Adrenal gland (tissue), 12 donors: ENCODE data around the gene BOLA2B. TPM values are rescaled to one million over a fixed set of nuclear protein-coding genes. Genes with fewer than 3 reads are reported as not detected.
"Not testable (repeated sequence)": the region's sequence is repeated elsewhere in the genome, so short reads cannot be mapped to it uniquely, and the experiment has no call there.

Experiments
- DNase-seq, 7 donors: peaks; one replicate each; pipeline ENCODE4 v3.0.0-alpha.2; 2019 to 2020
- H3K27ac ChIP-seq, 5 donors: fragments of 200-600 bp; sonication (generic) in 4 of 5; 1 replicate in 3 of 5; 2 replicates in 2 of 5; pipeline versions ENCODE4 v1.5.1 to v1.8.0; 2016 to 2020; ENCODE audit warnings: mild to moderate bottlenecking in 1 of 5
- H3K27me3 ChIP-seq: fragments of 200-600 bp; 2 replicates; pipeline ENCODE4 v1.8.0; 2021
- H3K36me3 ChIP-seq, 2 donors: fragments of 200-600 bp; replicated peaks in 1 of 2; 1 replicate in 1 of 2; 2 replicates in 1 of 2; pipeline versions ENCODE4 v1.5.1 to v1.8.0; 2018 to 2022
- H3K4me1 ChIP-seq, 2 donors: fragments of 200-600 bp; replicated peaks in 1 of 2; 1 replicate in 1 of 2; 2 replicates in 1 of 2; pipeline versions ENCODE4 v1.5.1 to v1.8.0; 2018 to 2021
- H3K4me3 ChIP-seq, 4 donors: fragments of 200-600 bp; sonication (generic) in 3 of 4; one replicate each; pipeline ENCODE4 v1.5.1; 2016 to 2018
- H3K9me3 ChIP-seq, 3 donors: fragments of 200-600 bp; sonication (generic) in 1 of 3; replicated peaks in 1 of 3; 1 replicate in 2 of 3; 2 replicates in 1 of 3; pipeline versions ENCODE4 v1.5.1 to v1.8.0; 2016 to 2021
- CTCF ChIP-seq, 6 experiments: fragments of 450-650 bp in 4 of 6; fragments of 200-600 bp in 2 of 6; sonication (generic) in 1 of 6; IDR thresholded peaks; 1 replicate in 5 of 6; 2 replicates in 1 of 6; pipeline versions ENCODE4 v1.5.1 to v1.8.0; 2016 to 2021; ENCODE audit warnings: antibody characterized with exemption in 6 of 6, mild to moderate bottlenecking in 2 of 6, moderate library complexity in 1 of 6
- POLR2A ChIP-seq, 2 donors: fragments of 450-650 bp; IDR thresholded peaks; one replicate each; pipeline ENCODE4 v1.6.1; 2017; ENCODE audit warnings: antibody characterized with exemption in 2 of 2, mild to moderate bottlenecking in 2 of 2, moderate library complexity in 1 of 2
- WGBS, 4 donors: extraction: QIAGEN DNeasy Blood & Tissue Kit in 2 of 4; methylation state at CpG; one replicate each; pipeline versions ENCODE4 v1.1.5 to v1.1.7; 2013 to 2017; 5-methylcytosine and 5-hydroxymethylcytosine counted together
- intact Hi-C, 2 donors: fragments of 100-400 bp; cut with DNase I; formaldehyde crosslinking; loops; one replicate each; pipeline versions ENCODE4 v1.14.1 to v1.15.0; 2022 to 2023
- polyA plus RNA-seq, 3 donors: library from polyadenylated mRNA; stranded (reverse); fragments of 200-250 nt in 2 of 3; fragments of 350-450 nt in 1 of 3; fragmentation: Illumina TruSeq in 1 of 3; extraction: RNeasy Lipid Tissue Mini Kit (QIAGEN cat#74804) in 1 of 3; gene quantifications; one replicate each; pipeline ENCODE4 v1.2.3, GENCODE V29; 2013 to 2014
- total RNA-seq, 9 donors: library from RNA; depleted of rRNA in 4 of 9; stranded (reverse); fragments of >200 nt in 4 of 9; fragments of 120-200 nt in 1 of 9; fragmentation: NEBNext Ultra II Directional in 1 of 9; extraction: Animal tissue kit (Norgen Biotek cat#: 25700) in 1 of 9; gene quantifications; one replicate each; pipeline versions ENCODE4 v1.1.0 to v1.2.4, GENCODE V29; 2013 to 2023
- donor health status: healthy with polysubstance abuse.
- donor health status: Bipolar disorder and iron deficiency.
- donor health status: DM: yes; HTN: yes; CAD: no.
- donor health status: DM: no; HTN: no; CAD: no.
- donor health status: DM: no; HTN: no; CAD: no.
- donor health status: DM: yes; HTN: yes; CAD: no.

Gene BOLA2B
- total and polyA plus RNA-seq, 12 donors: 55.1 to 449 (median 155) TPM

- 55 to 84% (median 73%) methylated on average over 2 to 3 of the region's 3 CpGs for WGBS, 4 donors
- no peak for DNase-seq
- intact Hi-C loops: loop anchor here in 1 of 2 donors (10.0 kb wide), 1 partner anchor 56 kb away; the partner anchor contains the start of gene MAPK3
- no peak for TF ChIP-seq POLR2A (IDR thresholded peaks at IDR 0.05)
- no peak for TF ChIP-seq CTCF (IDR thresholded peaks at IDR 0.05)
- Histone ChIP-seq H3K4me1 (peaks cover 0 to 3% of the 10 kb centered on the region in 2 donors), H3K4me3 (no peak overlapping the region), H3K9me3 (no peaks in the 10 kb centered on the region), H3K27me3 (no peaks in the 10 kb centered on the region), H3K27ac (no peak overlapping the region), H3K36me3 (no peaks in the 10 kb centered on the region)
Measured at GRCh38 chr16:30180741-30181140, 12.7 kb downstream of the BOLA2B start.

GRCh38 chr16:30179931-30180330, 13.5 kb downstream of the BOLA2B start:
- no peaks in the 10 kb centered on the region for H3K36me3 ChIP-seq
- WGBS, 4 donors: 89 to 95% (median 94%) methylated on average over 8 to 9 of the region's 9 CpGs
- no peak for DNase-seq
- intact Hi-C loops: loop anchor here in 1 of 2 donors (10.0 kb wide), 1 partner anchor 55 kb away; the partner anchor contains the start of gene MAPK3
- H3K27ac ChIP-seq: no peak overlapping the region
- peaks cover 0 to 3% of the 10 kb centered on the region in 2 donors for H3K4me1 ChIP-seq
- H3K4me3 ChIP-seq: no peak overlapping the region
- TF ChIP-seq CTCF (IDR thresholded peaks at IDR 0.05): no peak
- no peak for TF ChIP-seq POLR2A (IDR thresholded peaks at IDR 0.05)
- H3K9me3 ChIP-seq: no peaks in the 10 kb centered on the region
- no peaks in the 10 kb centered on the region for H3K27me3 ChIP-seq

DNA sequence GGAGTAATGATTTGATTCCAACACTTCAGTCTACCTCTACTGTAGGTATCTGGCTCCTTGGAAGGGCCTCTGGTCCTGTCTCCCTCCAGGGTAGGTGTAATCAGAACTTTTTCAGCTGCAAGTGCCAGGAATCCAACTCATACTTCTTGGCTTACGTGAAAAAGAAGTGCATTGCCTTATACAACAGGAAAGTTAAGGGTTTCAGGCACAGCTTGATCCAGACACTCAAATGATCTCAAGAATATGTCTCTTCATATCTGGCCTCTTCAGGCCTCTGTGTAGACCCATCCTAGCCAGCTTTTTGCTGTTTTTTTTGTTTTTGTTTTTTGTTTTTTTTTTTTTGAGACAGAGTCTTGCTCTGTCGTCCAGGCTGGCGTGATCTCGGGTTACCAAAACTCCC, 14.3 kb downstream of the BOLA2B start:
- Histone ChIP-seq H3K9me3 (no peaks in the 10 kb centered on the region), H3K36me3 (no peaks in the 10 kb centered on the region), H3K27me3 (no peaks in the 10 kb centered on the region), H3K4me1 (peaks cover 0 to 3% of the 10 kb centered on the region in 2 donors), H3K4me3 (no peak overlapping the region), H3K27ac (no peak overlapping the region)
- DNase-seq: no peak
- intact Hi-C loops: no loop called here
- WGBS, 4 donors: 93 to 99% (median 97%) methylated on average over 4 of the region's 4 CpGs
- TF ChIP-seq CTCF (IDR thresholded peaks at IDR 0.05) (no peak), POLR2A (IDR thresholded peaks at IDR 0.05) (no peak)

GRCh38 chr16:30176876-30177275, 16.6 kb downstream of the BOLA2B start:
- 75 to 88% (median 80%) methylated on average over 6 of the region's 6 CpGs for WGBS, 4 donors
- H3K36me3 ChIP-seq, H3K4me1 ChIP-seq, H3K4me3 ChIP-seq, DNase-seq, H3K27me3 ChIP-seq, H3K9me3 ChIP-seq, H3K27ac ChIP-seq, intact Hi-C loops: not testable (repeated sequence)

GRCh38 chr16:30173054-30173453, 20.4 kb downstream of the BOLA2B start:
- Histone ChIP-seq H3K27me3 (no peaks in the 10 kb centered on the region), H3K4me3 (no peak overlapping the region), H3K36me3 (no peaks in the 10 kb centered on the region), H3K27ac (no peak overlapping the region), H3K9me3 (no peaks in the 10 kb centered on the region), H3K4me1 (no peaks in the 10 kb centered on the region)
- DNase-seq: no peak
- intact Hi-C loops: no loop called here
- TF ChIP-seq CTCF (IDR thresholded peaks at IDR 0.05): no peak
- TF ChIP-seq POLR2A (IDR thresholded peaks at IDR 0.05): no peak
- 75 to 78% (median 78%) methylated on average over 7 of the region's 7 CpGs for WGBS, 4 donors

DNA sequence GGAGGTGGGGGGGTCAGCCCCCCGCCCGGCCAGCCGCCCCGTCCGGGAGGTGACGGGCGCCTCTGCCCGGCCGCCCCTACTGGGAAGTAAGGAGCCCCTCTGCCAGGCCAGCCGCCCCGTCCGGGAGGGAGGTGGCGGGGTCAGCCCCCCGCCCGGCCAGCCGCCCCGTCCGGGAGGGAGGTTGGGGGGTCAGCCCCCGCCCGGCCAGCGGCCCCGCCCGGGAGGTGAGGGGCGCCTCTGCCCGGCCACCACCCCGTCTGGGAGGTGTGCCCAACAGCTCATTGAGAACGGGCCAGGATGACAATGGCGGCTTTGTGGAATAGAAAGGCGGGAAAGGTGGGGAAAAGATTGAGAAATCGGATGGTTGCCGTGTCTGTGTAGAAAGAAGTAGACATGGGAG, 23.3 kb downstream of the BOLA2B start:
- H3K27ac ChIP-seq, H3K4me3 ChIP-seq, H3K36me3 ChIP-seq, intact Hi-C loops, H3K27me3 ChIP-seq, H3K9me3 ChIP-seq, H3K4me1 ChIP-seq, DNase-seq: not testable (repeated sequence)
- 89 to 96% methylated on average over 10 to 14 of the region's 31 CpGs; no CpG with 5 or more reads in 2 of the 4 donors for WGBS, 4 donors

GRCh38 chr16:30169416-30169815, 24.1 kb downstream of the BOLA2B start:
- not testable (repeated sequence) for H3K9me3 ChIP-seq, DNase-seq, H3K27me3 ChIP-seq, H3K4me1 ChIP-seq, H3K36me3 ChIP-seq, H3K27ac ChIP-seq, H3K4me3 ChIP-seq
- 93% methylated on average over 32 of the region's 38 CpGs; no CpG with 5 or more reads in 3 of the 4 donors for whole genome bisulfite sequencing, 4 donors
- intact Hi-C loops: loop anchor here in 1 of 2 donors (10.0 kb wide), 1 partner anchor 55 kb away; the partner anchor contains the start of gene GDPD3
